IMR-90 (cell line): ENCODE results near the gene ADGRF1. TPM values are rescaled to one million over a fixed set of nuclear protein-coding genes. Genes with fewer than 3 reads are reported as not detected.

ENCODE experiments used
- ATAC-seq: fragments of 200-7000 bp; cut with Tn5 transposase; 2 replicates; pipeline ENCODE4 v1.9.1; 2020; ENCODE audit warnings: low read depth, mild to moderate bottlenecking, moderate library complexity
- BruUV-seq: library from RNA; stranded (reverse); fragments of 400-500 nt; replicated peaks from 2 replicates; lab custom pipeline; 2021; lab: Mats Ljungman, UMichigan
- CTCF ChIA-PET: fragments of 300-600 bp; formaldehyde crosslinking; extraction: SDS; loops from one replicate; lab custom pipeline; 2021; ENCODE audit warnings: antibody characterized with exemption; lab: Yijun Ruan, JAX
- POLR2A ChIA-PET: fragments of 300-600 bp; sonication (Branson Sonifier 250); formaldehyde crosslinking; loops from one replicate; lab custom pipeline; 2022; ENCODE audit warnings: antibody characterized with exemption; ENCODE audit not compliant: unreplicated experiment; lab: Charles Lee
- DNase-seq: peaks from one replicate; pipeline ENCODE4 v3.0.0; 2013
- H2AFZ ChIP-seq: replicated peaks from 2 replicates; pipeline ENCODE3; 2013; ENCODE audit warnings: low read length, mild to moderate bottlenecking; ENCODE audit not compliant: poor library complexity
- H2AK5ac ChIP-seq: 2 replicates; pipeline ENCODE4 v1.6.1; 2013; ENCODE audit warnings: low read depth, low read length, inconsistent platforms
- H2AK9ac ChIP-seq: replicated peaks from 2 replicates; pipeline ENCODE3; 2013; ENCODE audit warnings: mild to moderate bottlenecking, low read depth, low read length, moderate library complexity; ENCODE audit not compliant: poor library complexity
- H2BK120ac ChIP-seq: 2 replicates; pipeline ENCODE4 v1.6.1; 2013; ENCODE audit warnings: low read depth, low read length, inconsistent platforms
- H2BK15ac ChIP-seq: 3 replicates; pipeline ENCODE4 v1.6.1; 2013; ENCODE audit warnings: low read depth, low read length, inconsistent platforms
- H2BK20ac ChIP-seq: 2 replicates; pipeline ENCODE4 v1.6.1; 2013; ENCODE audit warnings: low read depth, mild to moderate bottlenecking, inconsistent platforms, low read length, moderate library complexity
- H2BK5ac ChIP-seq: 2 replicates; pipeline ENCODE4 v1.6.1; 2013; ENCODE audit warnings: mild to moderate bottlenecking, low read depth, low read length, inconsistent platforms; ENCODE audit not compliant: poor library complexity, severe bottlenecking
- H3K14ac ChIP-seq: replicated peaks from 2 replicates; pipeline ENCODE4 v1.6.1; 2013; ENCODE audit warnings: low read depth, low read length, inconsistent platforms
- H3K18ac ChIP-seq: 2 replicates; pipeline ENCODE4 v1.6.1; 2013; ENCODE audit warnings: low read depth, low read length, control low read depth
- H3K23ac ChIP-seq: 2 replicates; pipeline ENCODE4 v1.6.1; 2013; ENCODE audit warnings: low read depth, low read length, inconsistent platforms
- H3K27ac ChIP-seq: 2 replicates; pipeline ENCODE4 v1.5.1; 2013; ENCODE audit warnings: mild to moderate bottlenecking, control low read depth, low read length; ENCODE audit not compliant: insufficient read depth
- H3K27me3 ChIP-seq: 2 replicates; pipeline ENCODE4 v1.6.1; 2013; ENCODE audit warnings: low read length; ENCODE audit not compliant: control insufficient read depth, insufficient read depth
- H3K36me3 ChIP-seq: 2 replicates; pipeline ENCODE4 v1.6.1; 2013; ENCODE audit warnings: low read length, mixed read lengths; ENCODE audit not compliant: control insufficient read depth, insufficient read depth
- H3K4ac ChIP-seq: 2 replicates; pipeline ENCODE4 v1.6.1; 2013; ENCODE audit warnings: low read depth, low read length, inconsistent platforms
- H3K4me1 ChIP-seq: 2 replicates; pipeline ENCODE4 v1.6.1; 2013; ENCODE audit warnings: low read length, mixed read lengths; ENCODE audit not compliant: control insufficient read depth, insufficient read depth
- H3K4me2 ChIP-seq: 2 replicates; pipeline ENCODE4 v1.6.1; 2013; ENCODE audit warnings: low read depth, mild to moderate bottlenecking, control low read depth, low read length, moderate library complexity
- H3K4me3 ChIP-seq: 2 replicates; pipeline ENCODE4 v1.5.1; 2013; ENCODE audit warnings: low read depth, mild to moderate bottlenecking, control low read depth, low read length, moderate library complexity; ENCODE audit not compliant: insufficient read depth
- H3K56ac ChIP-seq: 2 replicates; pipeline ENCODE4 v1.6.1; 2013; ENCODE audit warnings: low read length, inconsistent platforms; ENCODE audit not compliant: insufficient read depth; ENCODE audit errors: extremely low read depth
- H3K79me1 ChIP-seq, 2 experiments: 2 replicates each; pipeline ENCODE4 v1.6.1; 2013; ENCODE audit warnings: low read length in 2 of 2, inconsistent platforms in 1 of 2, low read depth in 1 of 2
- H3K9ac ChIP-seq: 2 replicates; pipeline ENCODE4 v1.6.1; 2013; ENCODE audit warnings: low read depth, low read length, control low read depth
- H3K9me1 ChIP-seq: 2 replicates; pipeline ENCODE4 v1.6.1; 2013; ENCODE audit warnings: low read length, inconsistent platforms; ENCODE audit not compliant: insufficient read depth
- H3K9me3 ChIP-seq: 2 replicates; pipeline ENCODE4 v1.6.1; 2013; ENCODE audit warnings: low read length; ENCODE audit not compliant: control insufficient read depth, insufficient read depth
- H4K20me1 ChIP-seq: 2 replicates; pipeline ENCODE4 v1.6.1; 2013; ENCODE audit warnings: low read length, inconsistent platforms; ENCODE audit not compliant: insufficient read depth
- H4K5ac ChIP-seq: 2 replicates; pipeline ENCODE4 v1.6.1; 2013; ENCODE audit warnings: mild to moderate bottlenecking, low read depth, low read length, control low read depth
- H4K8ac ChIP-seq, 2 experiments: 2 replicates each; pipeline ENCODE4 v1.6.1; 2013; ENCODE audit warnings: low read depth in 2 of 2, low read length in 2 of 2, control low read depth in 1 of 2, inconsistent platforms in 1 of 2
- H4K91ac ChIP-seq: 2 replicates; pipeline ENCODE4 v1.6.1; 2013; ENCODE audit warnings: low read depth, low read length, inconsistent platforms; ENCODE audit not compliant: insufficient read depth
- BHLHE40 ChIP-seq: fragments of 150-350 bp; IDR thresholded peaks from 2 replicates; pipeline ENCODE4 v1.6.1; 2016; ENCODE audit warnings: mild to moderate bottlenecking, low read depth, low read length
- CEBPB ChIP-seq: IDR thresholded peaks from 2 replicates; pipeline ENCODE4 v1.6.1; 2012; ENCODE audit warnings: low read depth, low read length, improper control_type of control experiment
- CTCF ChIP-seq: conservative IDR thresholded peaks from 2 replicates; pipeline ENCODE4 v1.5.1; 2012; ENCODE audit warnings: mild to moderate bottlenecking, low read depth, low read length, improper control_type of control experiment
- FOS ChIP-seq: fragments of 150-350 bp; IDR thresholded peaks from 2 replicates; pipeline ENCODE4 v1.6.1; 2016; ENCODE audit warnings: low read depth, low read length
- MAZ ChIP-seq: IDR thresholded peaks from 2 replicates; pipeline ENCODE4 v1.6.1; 2012; ENCODE audit warnings: low read depth, mild to moderate bottlenecking, low read length, improper control_type of control experiment, moderate library complexity, borderline replicate concordance
- MXI1 ChIP-seq: IDR thresholded peaks from 2 replicates; pipeline ENCODE4 v1.6.1; 2012; ENCODE audit warnings: low read depth, mild to moderate bottlenecking, low read length, moderate library complexity, borderline replicate concordance
- NFE2L2 ChIP-seq: fragments of 150-350 bp; IDR thresholded peaks from 2 replicates; pipeline ENCODE4 v1.6.1; 2016; ENCODE audit warnings: low read depth, mild to moderate bottlenecking, low read length
- POLR2A ChIP-seq: IDR thresholded peaks from 2 replicates; pipeline ENCODE4 v1.6.1; 2012; ENCODE audit warnings: mild to moderate bottlenecking, low read depth, low read length
- RAD21 ChIP-seq: IDR thresholded peaks from 2 replicates; pipeline ENCODE4 v1.6.1; 2012; ENCODE audit warnings: low read length, improper control_type of control experiment
- SMC3 ChIP-seq: fragments of 150-350 bp; IDR thresholded peaks from 2 replicates; pipeline ENCODE4 v1.6.1; 2016; ENCODE audit warnings: low read depth, mild to moderate bottlenecking, antibody characterized with exemption, low read length, moderate library complexity
- WGBS, 2 experiments: methylation state at CpG; one replicate each; pipeline versions ENCODE4 v1.1.5 to v1.1.7; 2013; ENCODE audit warnings: missing lambda C conversion rate in 2 of 2; ENCODE audit not compliant: insufficient read length in 1 of 2; ENCODE audit errors: extremely low coverage in 2 of 2; 5-methylcytosine and 5-hydroxymethylcytosine counted together
- dilution Hi-C: fragments of 300-500 bp; cut with HindIII; formaldehyde crosslinking; loops from one replicate; pipeline ENCODE4 v1.14.3; 2018; ENCODE audit warnings: low sequenced_read_pairs; ENCODE audit not compliant: unreplicated experiment
- in situ Hi-C: fragments of 300-500 bp; cut with MboI; formaldehyde crosslinking; loops from 3 replicates; pipeline ENCODE4 v1.14.3; 2019; ENCODE audit warnings: low sequenced_read_pairs, inconsistent platforms, mixed read lengths
- intact Hi-C: fragments of 100-400 bp; cut with micrococcal nuclease; formaldehyde crosslinking; loops from 2 replicates; pipeline ENCODE4 v1.10.0; 2022
- polyA plus RNA-seq, 3 experiments: library from polyadenylated mRNA; depleted of rRNA; stranded (reverse); fragments of >200 nt; gene quantifications; 2 replicates each; pipeline ENCODE4 v1.2.3, GENCODE V29; 2012; ENCODE audit warnings: low replicate concordance in 1 of 3
- total RNA-seq: library from RNA; depleted of rRNA; stranded (reverse); fragments of >200 nt; gene quantifications from 2 replicates; pipeline ENCODE4 v1.2.3, GENCODE V29; 2012

The ADGRF1 gene
- total and polyA plus RNA-seq, 2 of the 4 experiments (the other 2 are of a cell fraction), result not detected

GRCh38 chr6:47023573-47023972 is 18.6 kb downstream of the ADGRF1 start:
- H3K23ac ChIP-seq, result no peak overlapping the region
- no CpG with 5 or more reads among the region's 1 CpG for WGBS, 2 experiments
- H3K27ac ChIP-seq, result no peak overlapping the region
- no peak for DNase-seq
- BruUV-seq, result no TSS peak
- H2AFZ ChIP-seq, result no peak overlapping the region
- in situ Hi-C loops, result no loop called here
- no peak overlapping the region for H4K8ac ChIP-seq
- no peaks in the 10 kb centered on the region for H4K20me1 ChIP-seq
- no peak overlapping the region for H4K91ac ChIP-seq
- no peak overlapping the region for H2BK15ac ChIP-seq
- H2AK5ac ChIP-seq, result no peak overlapping the region
- no peak overlapping the region for H3K14ac ChIP-seq
- intact Hi-C loops, result no loop called here
- no peak overlapping the region for H2AK9ac ChIP-seq
- no peak overlapping the region for H3K56ac ChIP-seq
- no peaks in the 10 kb centered on the region for H3K79me1 ChIP-seq
- no peak overlapping the region for H2BK20ac ChIP-seq
- no peak overlapping the region for H3K9ac ChIP-seq
- no peaks in the 10 kb centered on the region for H3K9me1 ChIP-seq
- TF ChIP-seq SMC3, result no peak
- TF ChIP-seq CEBPB, result no peak
- no peak for TF ChIP-seq POLR2A
- TF ChIP-seq FOS, result no peak
- no peak for TF ChIP-seq MAZ
- TF ChIP-seq BHLHE40, result no peak
- TF ChIP-seq CTCF, result no peak
- no peak for TF ChIP-seq MXI1
- TF ChIP-seq RAD21, result no peak
- TF ChIP-seq NFE2L2, result no peak
- H3K4ac ChIP-seq, result no peak overlapping the region
- dilution Hi-C loops, result no loop called here
- H3K4me3 ChIP-seq, result no peak overlapping the region
- H2BK5ac ChIP-seq, result no peak overlapping the region
- CTCF ChIA-PET, result no interaction called here
- no peaks in the 10 kb centered on the region for H3K4me1 ChIP-seq
- POLR2A ChIA-PET, result no interaction called here
- peaks cover 1% of the 10 kb centered on the region; the same call in 1 of the 2 replicates for H3K27me3 ChIP-seq
- H3K9me3 ChIP-seq, result no peaks in the 10 kb centered on the region
- no peak overlapping the region for H2BK120ac ChIP-seq
- no peaks in the 10 kb centered on the region for H3K36me3 ChIP-seq
- H4K5ac ChIP-seq, result no peak overlapping the region
- no peak for ATAC-seq
- H3K18ac ChIP-seq, result no peak overlapping the region
- H3K4me2 ChIP-seq, result no peak overlapping the region
